ENCODE measurements around the gene COL27A1.
"Not testable (repeated sequence)": the region's sequence is repeated elsewhere in the genome, so short reads cannot be mapped to it uniquely, and the experiment has no call there.

DNA sequence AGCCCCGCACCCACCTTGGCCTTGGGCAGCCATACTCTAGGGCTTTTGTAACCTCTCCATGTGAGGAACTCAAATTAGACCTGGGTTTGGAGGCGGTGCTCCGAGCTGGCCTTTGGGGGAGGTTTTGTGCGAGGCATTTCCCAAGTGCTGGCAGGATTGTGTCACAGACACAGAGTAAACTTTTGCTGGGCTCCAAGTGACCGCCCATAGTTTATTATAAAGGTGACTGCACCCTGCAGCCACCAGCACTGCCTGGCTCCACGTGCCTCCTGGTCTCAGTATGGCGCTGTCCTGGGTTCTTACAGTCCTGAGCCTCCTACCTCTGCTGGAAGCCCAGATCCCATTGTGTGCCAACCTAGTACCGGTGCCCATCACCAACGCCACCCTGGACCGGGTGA lies 174.3 kb downstream of the COL27A1 start, which contains the start of gene ORM2:
- TF ChIP-seq, protein P1, sequence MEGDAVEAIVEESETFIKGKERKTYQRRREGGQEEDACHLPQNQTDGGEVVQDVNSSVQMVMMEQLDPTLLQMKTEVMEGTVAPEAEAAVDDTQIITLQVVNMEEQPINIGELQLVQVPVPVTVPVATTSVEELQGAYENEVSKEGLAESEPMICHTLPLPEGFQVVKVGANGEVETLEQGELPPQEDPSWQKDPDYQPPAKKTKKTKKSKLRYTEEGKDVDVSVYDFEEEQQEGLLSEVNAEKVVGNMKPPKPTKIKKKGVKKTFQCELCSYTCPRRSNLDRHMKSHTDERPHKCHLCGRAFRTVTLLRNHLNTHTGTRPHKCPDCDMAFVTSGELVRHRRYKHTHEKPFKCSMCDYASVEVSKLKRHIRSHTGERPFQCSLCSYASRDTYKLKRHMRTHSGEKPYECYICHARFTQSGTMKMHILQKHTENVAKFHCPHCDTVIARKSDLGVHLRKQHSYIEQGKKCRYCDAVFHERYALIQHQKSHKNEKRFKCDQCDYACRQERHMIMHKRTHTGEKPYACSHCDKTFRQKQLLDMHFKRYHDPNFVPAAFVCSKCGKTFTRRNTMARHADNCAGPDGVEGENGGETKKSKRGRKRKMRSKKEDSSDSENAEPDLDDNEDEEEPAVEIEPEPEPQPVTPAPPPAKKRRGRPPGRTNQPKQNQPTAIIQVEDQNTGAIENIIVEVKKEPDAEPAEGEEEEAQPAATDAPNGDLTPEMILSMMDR (IDR thresholded peaks at IDR 0.05) = not testable (repeated sequence)
- not testable (repeated sequence) for TF ChIP-seq POLR2AphosphoS5 (IDR thresholded peaks at IDR 0.05); EP300 (IDR thresholded peaks at IDR 0.05; ENCODE audit: low read depth); POLR2A (IDR thresholded peaks at IDR 0.05)

Measured in transverse colon (tissue), 4 donors.